ENCODE measurements around the gene GPR21.

GRCh38 chr9:123074628-123075027 lies 41.2 kb downstream of the GPR21 start:
- TF ChIP-seq CTCF (IDR thresholded peaks at IDR 0.05) (no peak), EP300 (IDR thresholded peaks at IDR 0.05) (no peak), POLR2A (IDR thresholded peaks at IDR 0.05) (no peak), POLR2AphosphoS5 (IDR thresholded peaks at IDR 0.05) (no peak)
